SK-N-SH (cell line): Measurements from ENCODE around the gene TGFBR3. TPM values are rescaled to one million over a fixed set of nuclear protein-coding genes. Genes with fewer than 3 reads are reported as not detected.

Source experiments
- CTCF ChIA-PET: fragments of 300-600, 350-600 bp; formaldehyde crosslinking; extraction: SDS; loops from one replicate; lab custom pipeline; 2021; lab: Yijun Ruan, JAX
- POLR2A ChIA-PET: fragments of 350-600 bp; sonication (Branson Sonifier 250); formaldehyde crosslinking; extraction: SDS; loops from one replicate; lab custom pipeline; 2020; ENCODE audit warnings: antibody characterized with exemption, inconsistent platforms; lab: Yijun Ruan, JAX
- DNase-seq: peaks from one replicate; pipeline ENCODE4 v3.0.0; 2012
- H2AFZ ChIP-seq: fragments of 200-600 bp; sonication (generic); 2 replicates; pipeline ENCODE4 v1.8.1; 2016; ENCODE audit warnings: antibody characterized with exemption, mild to moderate bottlenecking, low read depth
- H3F3A ChIP-seq: fragments of 200-600 bp; sonication (generic); replicated peaks from 2 replicates; pipeline ENCODE3; 2016; ENCODE audit warnings: antibody characterized with exemption, mild to moderate bottlenecking; ENCODE audit not compliant: insufficient read depth
- H3K27ac ChIP-seq, 2 experiments: fragments of 200-500 bp in 1 of 2; fragments of 200-600 bp in 1 of 2; sonication (Bioruptor generic) in 1 of 2; sonication (generic), shearing (Covaris generic) in 1 of 2; 2 replicates each; pipeline versions ENCODE4 v1.5.1 to v1.6.1; 2014 to 2016; ENCODE audit warnings: low read depth in 2 of 2, inconsistent platforms in 1 of 2, low read length in 1 of 2, mild to moderate bottlenecking in 1 of 2, mixed read lengths in 1 of 2
- H3K27me3 ChIP-seq: fragments of 200-600 bp; sonication (generic), shearing (Covaris generic); 2 replicates; pipeline ENCODE4 v1.6.1; 2016; ENCODE audit warnings: mixed run types; ENCODE audit not compliant: insufficient read depth
- H3K36me3 ChIP-seq, 2 experiments: fragments of 200-500 bp in 1 of 2; fragments of 200-600 bp in 1 of 2; sonication (Bioruptor generic) in 1 of 2; sonication (generic) in 1 of 2; replicated peaks in 1 of 2; 2 replicates each; pipeline versions ENCODE3 to v1.5.1; 2014 to 2016; ENCODE audit warnings: low read length in 1 of 2, mild to moderate bottlenecking in 1 of 2; ENCODE audit not compliant: insufficient read depth in 2 of 2, control insufficient read depth in 1 of 2
- H3K4me1 ChIP-seq, 2 experiments: fragments of 200-500 bp in 1 of 2; fragments of 200-600 bp in 1 of 2; sonication (Bioruptor generic) in 1 of 2; sonication (generic), shearing (Covaris generic) in 1 of 2; 2 replicates each; pipeline versions ENCODE4 v1.5.1 to v1.6.1; 2014 to 2016; ENCODE audit warnings: low read depth in 1 of 2, low read length in 1 of 2, mixed run types in 1 of 2; ENCODE audit not compliant: insufficient read depth in 2 of 2, control insufficient read depth in 1 of 2
- H3K4me2 ChIP-seq: fragments of 200-600 bp; sonication (generic), shearing (Covaris generic); 2 replicates; pipeline ENCODE4 v1.6.1; 2017; ENCODE audit warnings: mixed run types
- H3K4me3 ChIP-seq, 2 experiments: fragments of 200-500 bp in 1 of 2; fragments of 200-600 bp in 1 of 2; sonication (Bioruptor generic) in 1 of 2; sonication (generic), shearing (Covaris generic) in 1 of 2; 2 replicates each; pipeline versions ENCODE4 v1.5.1 to v1.8.1; 2014 to 2016; ENCODE audit warnings: low read depth in 2 of 2, inconsistent platforms in 1 of 2, low read length in 1 of 2, mild to moderate bottlenecking in 1 of 2, mixed read lengths in 1 of 2, moderate library complexity in 1 of 2
- H3K79me2 ChIP-seq: fragments of 200-600 bp; sonication (generic); 2 replicates; pipeline ENCODE4 v1.8.1; 2017; ENCODE audit warnings: mild to moderate bottlenecking; ENCODE audit not compliant: insufficient read depth
- H3K9ac ChIP-seq: fragments of 200-600 bp; sonication (generic); 2 replicates; pipeline ENCODE4 v1.6.1; 2017; ENCODE audit warnings: mixed run types
- H3K9me2 ChIP-seq: fragments of 200-600 bp; sonication (generic); 2 replicates; pipeline ENCODE4 v1.6.1; 2017; ENCODE audit warnings: mixed run types
- H3K9me3 ChIP-seq: fragments of 200-600 bp; sonication (generic); 2 replicates; pipeline ENCODE4 v1.6.1; 2017; ENCODE audit warnings: mixed run types, mild to moderate bottlenecking, moderate library complexity
- H4K20me1 ChIP-seq: fragments of 200-600 bp; sonication (generic); 2 replicates; pipeline ENCODE4 v1.6.1; 2017; ENCODE audit warnings: mild to moderate bottlenecking, mixed run types; ENCODE audit not compliant: insufficient read depth
- CTCF ChIP-seq: fragments of 200-600 bp; sonication (generic); IDR thresholded peaks from 2 replicates; pipeline ENCODE4 v1.6.1; 2017; ENCODE audit warnings: antibody characterized with exemption, mild to moderate bottlenecking, moderate library complexity
- FOXJ3 ChIP-seq: sonication (generic); formaldehyde crosslinking; IDR thresholded peaks from 2 replicates; pipeline ENCODE4 v1.5.1; 2020; ENCODE audit warnings: mild to moderate bottlenecking, missing genetic modification reagents
- GATA2 ChIP-seq: sonication (generic); formaldehyde crosslinking; IDR thresholded peaks from 2 replicates; pipeline ENCODE4 v1.5.0; 2020; ENCODE audit warnings: mild to moderate bottlenecking, missing genetic modification reagents
- IRF3 ChIP-seq: fragments of 150-350 bp; IDR thresholded peaks from 2 replicates; pipeline ENCODE4 v1.6.1; 2016; ENCODE audit warnings: mild to moderate bottlenecking, low read depth, low read length
- MAX ChIP-seq: IDR thresholded peaks from 2 replicates; pipeline ENCODE4 v1.4.0; 2012; ENCODE audit warnings: low read depth
- MEF2A ChIP-seq: IDR thresholded peaks from 2 replicates; pipeline ENCODE4 v1.4.0; 2012; ENCODE audit warnings: low read depth, borderline replicate concordance
- NFIC ChIP-seq: IDR thresholded peaks from 2 replicates; pipeline ENCODE4 v1.4.0; 2012; ENCODE audit warnings: borderline replicate concordance
- NRF1 ChIP-seq: IDR thresholded peaks from 2 replicates; pipeline ENCODE4 v1.6.1; 2012; ENCODE audit warnings: low read depth, mild to moderate bottlenecking, low read length
- PBX3 ChIP-seq: IDR thresholded peaks from 2 replicates; pipeline ENCODE4; 2012
- POLR2AphosphoS5 ChIP-seq: IDR thresholded peaks from 2 replicates; pipeline ENCODE4 v1.6.1; 2012; ENCODE audit warnings: low read depth, low read length
- RCOR1 ChIP-seq: fragments of 150-350 bp; IDR thresholded peaks from 2 replicates; pipeline ENCODE4 v1.6.1; 2017; ENCODE audit warnings: antibody characterized with exemption, low read length
- RXRA ChIP-seq: IDR thresholded peaks from 2 replicates; pipeline ENCODE4 v1.4.0; 2012; ENCODE audit warnings: low read depth, mild to moderate bottlenecking, borderline replicate concordance
- SIN3A ChIP-seq: IDR thresholded peaks from 2 replicates; pipeline ENCODE4 v1.6.1; 2012; ENCODE audit warnings: low read depth, mild to moderate bottlenecking, low read length, moderate library complexity, borderline replicate concordance
- SMC3 ChIP-seq: IDR thresholded peaks from 2 replicates; pipeline ENCODE4 v1.6.1; 2012; ENCODE audit warnings: low read depth, low read length, improper control_type of control experiment
- TCF12 ChIP-seq: IDR thresholded peaks from 2 replicates; pipeline ENCODE4 v1.4.0; 2012
- USF2 ChIP-seq: fragments of 150-350 bp; IDR thresholded peaks from 2 replicates; pipeline ENCODE4 v1.6.1; 2017; ENCODE audit warnings: antibody characterized with exemption, low read length, low read depth, borderline replicate concordance
- YY1 ChIP-seq: IDR thresholded peaks from 2 replicates; pipeline ENCODE4 v1.4.0; 2012; ENCODE audit warnings: low read depth, mild to moderate bottlenecking
- WGBS: methylation state at CpG from one replicate; pipeline ENCODE4 v1.1.6; 2017; ENCODE audit warnings: low lambda C conversion rate; 5-methylcytosine and 5-hydroxymethylcytosine counted together
- polyA plus RNA-seq, 3 experiments: library from polyadenylated mRNA; depleted of rRNA; stranded (reverse); fragments of >200 nt; gene quantifications; 2 replicates each; pipeline ENCODE4 v1.2.3, GENCODE V29; 2012

The TGFBR3 gene
- polyA plus RNA-seq, 1 of the 3 experiments (the other 2 are of a cell fraction), result 0.07 TPM

GRCh38 chr1:91775227-91775626 is 110.7 kb downstream of the TGFBR3 start:
- POLR2A ChIA-PET, result no interaction called here
- H2AFZ ChIP-seq, result no peak overlapping the region
- H3K27me3 ChIP-seq, result peaks cover 30% of the 10 kb centered on the region
- TF ChIP-seq PBX3, result no peak
- TF ChIP-seq MEF2A, result no peak
- TF ChIP-seq SMC3, result no peak
- no peak for TF ChIP-seq YY1
- no peak for TF ChIP-seq RXRA
- TF ChIP-seq USF2, result no peak
- TF ChIP-seq CTCF, result no peak
- no peak for TF ChIP-seq RCOR1
- no peak for TF ChIP-seq POLR2AphosphoS5
- no peak for TF ChIP-seq NFIC
- TF ChIP-seq SIN3A, result no peak
- TF ChIP-seq NRF1, result no peak
- no peak for TF ChIP-seq GATA2 (CRISPR knock-in tag)
- WGBS, result 6% methylated on average over 6 of the region's 6 CpGs
- CTCF ChIA-PET, result no interaction called here
- no peaks in the 10 kb centered on the region for H4K20me1 ChIP-seq
- H3K9me2 ChIP-seq, result no peaks in the 10 kb centered on the region
- DNase-seq, result no peak
- no peaks in the 10 kb centered on the region for H3F3A ChIP-seq
- no peaks in the 10 kb centered on the region for H3K9me3 ChIP-seq
- no peak overlapping the region for H3K4me3 ChIP-seq
- no peak overlapping the region for H3K4me2 ChIP-seq
- no peaks in the 10 kb centered on the region for H3K36me3 ChIP-seq
- H3K9ac ChIP-seq, result no peak overlapping the region
- no peak overlapping the region for H3K27ac ChIP-seq
- H3K79me2 ChIP-seq, result no peaks in the 10 kb centered on the region
- H3K4me1 ChIP-seq, result no peaks in the 10 kb centered on the region; a peak in 1 of 4 replicates

GRCh38 chr1:91774520-91775203 is 111.3 kb downstream of the TGFBR3 start:
- Histone ChIP-seq H3K27ac (no peak overlapping the region), H2AFZ (no peak overlapping the region), H3K9me2 (no peaks in the 10 kb centered on the region), H3K4me2 (no peak overlapping the region), H3K4me3 (no peak overlapping the region), H3K36me3 (no peaks in the 10 kb centered on the region), H3K27me3 (peaks cover 34% of the 10 kb centered on the region), H4K20me1 (no peaks in the 10 kb centered on the region), H3K4me1 (no peaks in the 10 kb centered on the region; a peak in 1 of 4 replicates), H3F3A (no peaks in the 10 kb centered on the region), H3K79me2 (no peaks in the 10 kb centered on the region), H3K9ac (no peak overlapping the region), H3K9me3 (no peaks in the 10 kb centered on the region)
- CTCF ChIA-PET, result no interaction called here
- whole genome bisulfite sequencing, result 26% methylated on average over 7 of the region's 7 CpGs
- no peak for TF ChIP-seq GATA2 (CRISPR knock-in tag)
- no peak for TF ChIP-seq FOXJ3 (CRISPR knock-in tag)
- TF ChIP-seq TCF12, result no peak
- TF ChIP-seq IRF3, result no peak
- TF ChIP-seq NFIC, result no peak
- no peak for TF ChIP-seq MAX
- TF ChIP-seq SMC3, result no peak
- no peak for DNase-seq
- POLR2A ChIA-PET, result no interaction called here
